Cardiac muscle cell (in vitro differentiated cells and primary cell): ENCODE results near the gene NR1I3. TPM values are rescaled to one million over a fixed set of nuclear protein-coding genes. Genes with fewer than 3 reads are reported as not detected.
"Not testable (repeated sequence)": the region's sequence is repeated elsewhere in the genome, so short reads cannot be mapped to it uniquely, and the experiment has no call there.

Experiments
- DNase-seq, 2 donors: peaks; one replicate each; pipeline versions ENCODE4 v3.0.0 to v3.0.0-alpha.2; 2010 to 2017; ENCODE audit warnings: low read depth in 1 of 2, low spot score in 1 of 2
- H3K27ac ChIP-seq: fragments of 200-600 bp; sonication (generic); 2 replicates; pipeline ENCODE4 v1.5.1; 2016
- H3K27me3 ChIP-seq: fragments of 200-600 bp; sonication (generic); 2 replicates; pipeline ENCODE4 v1.6.0; 2016; ENCODE audit warnings: control low read depth
- H3K36me3 ChIP-seq: fragments of 200-600 bp; sonication (generic); 2 replicates; pipeline ENCODE4 v1.5.1; 2016; ENCODE audit warnings: control low read depth
- H3K4me1 ChIP-seq: fragments of 200-600 bp; sonication (generic); 2 replicates; pipeline ENCODE4 v1.8.1; 2017; ENCODE audit warnings: low read depth, mild to moderate bottlenecking, mixed run types
- H3K4me3 ChIP-seq: fragments of 200-600 bp; sonication (generic); 2 replicates; pipeline ENCODE4 v1.5.1; 2016; ENCODE audit warnings: mild to moderate bottlenecking
- H3K9me3 ChIP-seq: fragments of 200-600 bp; sonication (generic); 2 replicates; pipeline ENCODE4 v1.5.1; 2017; ENCODE audit warnings: low read depth, mild to moderate bottlenecking, control low read depth
- polyA plus RNA-seq: library from polyadenylated mRNA; unstranded; fragments of >200 nt; fragmentation: Nextera tagmentation; extraction: Ambion mirVana; gene quantifications from 2 replicates; pipeline ENCODE4 v1.2.1, GENCODE V29; 2016
- total RNA-seq: library from RNA; depleted of rRNA; stranded (reverse); fragments of >200 nt; gene quantifications from 2 replicates; pipeline ENCODE4 v1.2.3, GENCODE V29; 2016
- TF ChIP-seq, protein P1 (sequence below): IDR thresholded peaks from 2 replicates; pipeline ENCODE4 v1.5.1; 2012; ENCODE audit warnings: low read depth, mild to moderate bottlenecking, low read length

Gene NR1I3
- total and polyA plus RNA-seq, 2 experiments from 2014 or later: 0.33 TPM; not detected in 1

DNA sequence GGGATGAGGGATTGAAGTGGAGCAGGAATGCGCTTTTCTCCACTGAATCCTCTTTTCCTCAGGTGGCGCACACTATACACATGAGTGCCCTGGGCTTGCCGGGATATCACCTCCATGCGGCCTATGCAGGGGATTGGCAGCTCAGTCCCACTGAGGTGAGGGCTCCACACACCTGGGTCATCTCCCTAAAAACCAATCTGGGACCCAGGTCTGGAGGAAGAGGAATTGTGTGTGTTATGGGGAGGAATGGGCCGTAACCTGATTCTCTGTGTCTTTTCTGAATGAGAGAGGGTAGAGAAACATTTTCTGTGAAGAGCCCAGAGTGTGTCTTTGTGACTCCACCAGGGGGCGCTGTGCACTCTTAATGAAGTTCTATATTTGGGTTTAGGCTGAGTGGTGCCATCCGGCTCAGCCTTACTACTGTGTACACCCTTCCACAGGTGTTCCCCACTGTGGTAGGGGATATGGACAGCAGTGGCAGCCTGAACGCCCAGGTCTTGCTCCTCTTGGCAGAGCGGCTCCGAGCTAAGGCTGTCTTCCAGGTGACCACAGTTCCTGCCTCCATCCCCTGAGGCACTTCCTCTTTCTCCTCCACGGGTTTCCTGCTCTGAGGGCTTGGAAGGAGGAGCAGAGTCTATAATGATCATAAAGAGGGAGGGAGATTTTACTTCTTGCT is 10.7 kb downstream of the NR1I3 start:
- no peaks in the 10 kb centered on the region for H3K9me3 ChIP-seq
- H3K36me3 ChIP-seq: no peaks in the 10 kb centered on the region
- TF ChIP-seq, protein P1, sequence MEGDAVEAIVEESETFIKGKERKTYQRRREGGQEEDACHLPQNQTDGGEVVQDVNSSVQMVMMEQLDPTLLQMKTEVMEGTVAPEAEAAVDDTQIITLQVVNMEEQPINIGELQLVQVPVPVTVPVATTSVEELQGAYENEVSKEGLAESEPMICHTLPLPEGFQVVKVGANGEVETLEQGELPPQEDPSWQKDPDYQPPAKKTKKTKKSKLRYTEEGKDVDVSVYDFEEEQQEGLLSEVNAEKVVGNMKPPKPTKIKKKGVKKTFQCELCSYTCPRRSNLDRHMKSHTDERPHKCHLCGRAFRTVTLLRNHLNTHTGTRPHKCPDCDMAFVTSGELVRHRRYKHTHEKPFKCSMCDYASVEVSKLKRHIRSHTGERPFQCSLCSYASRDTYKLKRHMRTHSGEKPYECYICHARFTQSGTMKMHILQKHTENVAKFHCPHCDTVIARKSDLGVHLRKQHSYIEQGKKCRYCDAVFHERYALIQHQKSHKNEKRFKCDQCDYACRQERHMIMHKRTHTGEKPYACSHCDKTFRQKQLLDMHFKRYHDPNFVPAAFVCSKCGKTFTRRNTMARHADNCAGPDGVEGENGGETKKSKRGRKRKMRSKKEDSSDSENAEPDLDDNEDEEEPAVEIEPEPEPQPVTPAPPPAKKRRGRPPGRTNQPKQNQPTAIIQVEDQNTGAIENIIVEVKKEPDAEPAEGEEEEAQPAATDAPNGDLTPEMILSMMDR: peak; percentile 77
- H3K4me3 ChIP-seq: no peak overlapping the region
- no peak overlapping the region for H3K27ac ChIP-seq
- peak; percentile 83 to 92 for DNase-seq
- H3K27me3 ChIP-seq: no peaks in the 10 kb centered on the region
- H3K4me1 ChIP-seq: peaks cover 13% of the 10 kb centered on the region

DNA sequence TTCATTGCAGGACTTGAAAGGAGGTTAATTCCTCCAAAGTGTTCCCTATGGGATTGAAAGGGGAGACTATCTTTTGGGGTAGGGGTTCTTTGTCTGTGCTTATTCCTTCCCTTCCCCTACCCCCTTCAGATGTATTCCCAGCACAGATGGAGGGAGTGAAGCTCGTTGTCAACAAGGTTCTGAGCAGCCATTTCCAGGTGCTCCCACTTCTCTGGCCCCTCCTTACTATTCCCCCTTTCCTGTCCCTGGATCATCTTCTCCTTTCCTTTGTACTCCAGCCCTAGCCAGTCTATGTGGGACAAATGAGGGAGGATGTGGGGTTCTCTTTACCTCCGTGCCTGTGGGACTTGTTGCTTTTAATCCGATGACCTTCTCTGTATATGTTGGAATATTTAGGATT is 11.2 kb downstream of the NR1I3 start:
- no peak for DNase-seq
- TF ChIP-seq, protein P1: no peak
- H3K9me3 ChIP-seq: no peaks in the 10 kb centered on the region
- no peaks in the 10 kb centered on the region for H3K27me3 ChIP-seq
- H3K4me1 ChIP-seq: peaks cover 8% of the 10 kb centered on the region
- no peak overlapping the region for H3K27ac ChIP-seq
- H3K36me3 ChIP-seq: no peaks in the 10 kb centered on the region
- peak overlapping the region; percentile 86 for H3K4me3 ChIP-seq

DNA sequence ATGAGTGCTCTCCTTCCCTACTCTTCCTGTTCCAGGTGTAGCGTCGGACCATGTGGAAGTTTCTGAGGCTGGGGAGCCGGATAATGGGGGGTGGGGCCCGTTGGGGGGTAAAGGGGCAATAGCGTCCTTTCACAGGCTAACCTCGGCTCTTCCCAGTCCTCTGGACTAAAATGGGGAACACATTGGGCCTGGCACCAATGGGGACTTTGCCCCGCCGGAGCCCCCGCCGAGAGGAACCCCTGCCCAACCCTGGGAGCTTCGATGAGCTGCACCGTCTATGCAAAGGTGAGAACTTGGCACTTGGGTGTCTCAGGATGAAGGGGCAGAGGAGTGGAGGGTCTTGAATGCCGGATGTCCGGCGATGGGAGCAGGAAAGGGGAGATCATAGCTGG is 11.7 kb downstream of the NR1I3 start:
- no peak overlapping the region for H3K27ac ChIP-seq
- peaks cover 8% of the 10 kb centered on the region for H3K4me1 ChIP-seq
- peak overlapping the region; percentile 86 for H3K4me3 ChIP-seq
- no peak for DNase-seq
- no peaks in the 10 kb centered on the region for H3K36me3 ChIP-seq
- no peaks in the 10 kb centered on the region for H3K27me3 ChIP-seq
- TF ChIP-seq, protein P1: no peak
- no peaks in the 10 kb centered on the region for H3K9me3 ChIP-seq

- Histone ChIP-seq H3K4me1 (peaks cover 8% of the 10 kb centered on the region), H3K4me3 (peak within 1 kb of the TSS; percentile 86), H3K27me3 (no peaks in the 10 kb centered on the region), H3K27ac (peak within 1 kb of the TSS; percentile 73), H3K9me3 (no peaks in the 10 kb centered on the region), H3K36me3 (no peaks in the 10 kb centered on the region)
- TF ChIP-seq, protein P1: peak; percentile 76
- DNase-seq: peak; percentile 97 to 100
Observed at GRCh38 chr1:161225534-161226319, 12.3 kb downstream of the NR1I3 start, which contains the start of gene TOMM40L. Gene TOMM40L, plus strand, starts transcription at chr1:161226060. Its CDS starts 430 bp downstream, at chr1:161226490.

DNA sequence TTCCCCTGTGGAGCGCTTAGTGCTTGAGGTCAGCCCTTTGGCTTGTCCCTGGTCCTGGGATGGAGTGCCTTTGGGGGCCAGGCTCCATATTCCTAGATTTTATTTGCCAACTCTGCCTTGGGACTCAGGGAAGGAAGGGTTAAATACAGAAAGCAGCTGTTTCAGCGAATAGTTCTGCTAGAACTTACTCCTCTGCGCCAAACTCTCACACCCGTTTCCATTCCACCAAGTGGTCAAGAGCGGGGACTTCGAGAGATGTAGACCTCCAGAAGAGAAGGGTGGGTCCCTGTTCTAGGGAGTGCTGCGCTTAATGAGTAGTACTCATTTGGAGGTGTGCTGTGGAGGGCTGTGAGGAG is 12.8 kb downstream of the NR1I3 start:
- DNase-seq: no peak
- H3K9me3 ChIP-seq: no peaks in the 10 kb centered on the region
- H3K27me3 ChIP-seq: no peaks in the 10 kb centered on the region
- no peak overlapping the region for H3K4me3 ChIP-seq
- TF ChIP-seq, protein P1: no peak
- H3K4me1 ChIP-seq: peaks cover 8% of the 10 kb centered on the region
- H3K36me3 ChIP-seq: no peaks in the 10 kb centered on the region
- H3K27ac ChIP-seq: peak overlapping the region; percentile 73

GRCh38 chr1:161224695-161225087 is 13.3 kb downstream of the NR1I3 start:
- H3K27ac ChIP-seq, H3K4me1 ChIP-seq, H3K9me3 ChIP-seq, H3K36me3 ChIP-seq, DNase-seq, H3K4me3 ChIP-seq, H3K27me3 ChIP-seq: not testable (repeated sequence)
